ENCODE measurements around the gene CDYL.

DNA sequence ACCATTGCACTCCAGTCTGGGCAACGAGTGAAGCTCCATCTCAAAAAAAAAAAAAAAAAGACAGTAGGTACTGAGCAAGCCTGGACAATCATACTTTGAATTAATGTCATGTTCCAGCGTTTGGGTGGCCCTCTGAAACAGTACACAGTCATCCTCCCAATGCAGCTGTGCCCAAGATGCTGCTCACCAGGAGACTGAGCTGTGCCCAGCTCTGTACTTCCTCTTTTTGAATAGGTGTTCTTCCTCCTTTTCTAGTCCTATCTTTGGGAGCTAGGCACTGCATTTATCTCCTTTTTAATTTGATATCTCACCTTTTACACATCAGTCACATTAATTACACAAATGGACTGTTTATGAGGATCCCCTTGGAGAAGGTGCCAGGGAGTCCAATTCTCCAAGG lies 126.2 kb downstream of the CDYL start:
- TF ChIP-seq POLR2A (IDR thresholded peaks at IDR 0.05; ENCODE audit: low read depth) (no peak), CTCF (IDR thresholded peaks at IDR 0.05) (no peak), POLR2AphosphoS5 (IDR thresholded peaks at IDR 0.05) (no peak), EP300 (IDR thresholded peaks at IDR 0.05) (no peak)
